Measurements from ENCODE around the gene VSIG2.

Gene VSIG2

DNA sequence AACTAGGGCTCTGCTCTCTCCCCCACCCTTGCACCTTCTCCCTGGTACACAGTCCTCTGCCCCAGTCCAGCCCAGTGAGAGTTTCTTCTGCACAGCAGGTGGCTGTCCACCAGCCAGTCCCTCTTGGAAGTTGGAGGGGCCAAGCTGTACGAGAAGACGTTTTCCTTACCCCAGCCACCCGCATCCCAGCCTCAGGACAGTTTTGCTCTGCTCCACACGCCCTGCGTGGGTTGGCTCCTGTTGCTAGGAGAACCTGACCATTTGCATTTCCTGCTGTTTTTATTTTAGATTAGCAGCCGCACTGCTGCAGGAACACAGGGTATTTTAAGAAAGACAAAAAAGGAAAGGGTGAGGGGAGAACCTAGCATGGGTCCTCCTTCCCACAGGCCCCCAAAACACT lies 29.9 kb downstream of the VSIG2 start:
- Histone ChIP-seq H4K20me1 (ENCODE audit: insufficient read depth) (no peaks in the 10 kb centered on the region), H2AFZ (ENCODE audit: low read depth) (no peak overlapping the region), H3K4me2 (no peak overlapping the region), H3K9ac (no peak overlapping the region), H3K27ac (no peak overlapping the region), H3K79me2 (ENCODE audit: insufficient read depth, low read depth) (no peaks in the 10 kb centered on the region), H3K36me3 (ENCODE audit: insufficient read depth) (no peaks in the 10 kb centered on the region), H3K4me3 (IDR thresholded peaks at IDR 0.05; ENCODE audit: insufficient read depth, low read depth, low read length) (no peak overlapping the region), H3K27me3 (ENCODE audit: insufficient read depth, low read depth) (no peaks in the 10 kb centered on the region), H3K4me1 (ENCODE audit: low read depth, poor library complexity, severe bottlenecking) (no peaks in the 10 kb centered on the region)
- TF ChIP-seq, protein P1, sequence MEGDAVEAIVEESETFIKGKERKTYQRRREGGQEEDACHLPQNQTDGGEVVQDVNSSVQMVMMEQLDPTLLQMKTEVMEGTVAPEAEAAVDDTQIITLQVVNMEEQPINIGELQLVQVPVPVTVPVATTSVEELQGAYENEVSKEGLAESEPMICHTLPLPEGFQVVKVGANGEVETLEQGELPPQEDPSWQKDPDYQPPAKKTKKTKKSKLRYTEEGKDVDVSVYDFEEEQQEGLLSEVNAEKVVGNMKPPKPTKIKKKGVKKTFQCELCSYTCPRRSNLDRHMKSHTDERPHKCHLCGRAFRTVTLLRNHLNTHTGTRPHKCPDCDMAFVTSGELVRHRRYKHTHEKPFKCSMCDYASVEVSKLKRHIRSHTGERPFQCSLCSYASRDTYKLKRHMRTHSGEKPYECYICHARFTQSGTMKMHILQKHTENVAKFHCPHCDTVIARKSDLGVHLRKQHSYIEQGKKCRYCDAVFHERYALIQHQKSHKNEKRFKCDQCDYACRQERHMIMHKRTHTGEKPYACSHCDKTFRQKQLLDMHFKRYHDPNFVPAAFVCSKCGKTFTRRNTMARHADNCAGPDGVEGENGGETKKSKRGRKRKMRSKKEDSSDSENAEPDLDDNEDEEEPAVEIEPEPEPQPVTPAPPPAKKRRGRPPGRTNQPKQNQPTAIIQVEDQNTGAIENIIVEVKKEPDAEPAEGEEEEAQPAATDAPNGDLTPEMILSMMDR (conservative IDR thresholded peaks at IDR 0.05; ENCODE audit: low read depth, low read length): no peak

- Histone ChIP-seq H3K4me2 (no peak overlapping the region), H3K9ac (no peak overlapping the region), H3K27ac (no peak overlapping the region), H3K4me3 (IDR thresholded peaks at IDR 0.05; ENCODE audit: insufficient read depth, low read depth, low read length) (no peak overlapping the region), H2AFZ (ENCODE audit: low read depth) (no peak overlapping the region), H4K20me1 (ENCODE audit: insufficient read depth) (no peaks in the 10 kb centered on the region), H3K79me2 (ENCODE audit: insufficient read depth, low read depth) (no peaks in the 10 kb centered on the region), H3K36me3 (ENCODE audit: insufficient read depth) (no peaks in the 10 kb centered on the region), H3K27me3 (ENCODE audit: insufficient read depth, low read depth) (no peaks in the 10 kb centered on the region), H3K4me1 (ENCODE audit: low read depth, poor library complexity, severe bottlenecking) (no peaks in the 10 kb centered on the region)
- TF ChIP-seq, protein P1 (conservative IDR thresholded peaks at IDR 0.05; ENCODE audit: low read depth, low read length): no peak
Measured at GRCh38 chr11:124719534-124719933, 32.5 kb downstream of the VSIG2 start.

DNA sequence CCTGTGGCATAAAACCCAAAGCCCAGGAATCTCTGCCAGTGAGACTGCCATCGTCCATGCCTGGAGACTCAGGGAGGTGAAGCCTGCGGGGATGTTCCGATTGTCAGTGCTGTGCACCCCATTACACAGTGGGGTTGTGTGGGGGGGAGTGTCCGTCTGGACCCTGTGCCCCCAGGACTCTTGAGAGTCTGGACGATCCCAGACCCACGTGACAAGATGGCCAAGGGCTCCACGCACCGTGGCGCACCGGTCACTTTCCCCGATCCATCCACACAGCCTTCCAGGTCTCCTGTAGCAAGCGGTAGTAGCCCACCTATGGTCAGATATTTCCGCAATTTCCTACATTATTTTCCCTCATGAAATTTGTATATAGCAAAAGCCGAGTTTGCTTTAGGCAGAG lies 33.3 kb downstream of the VSIG2 start:
- Histone ChIP-seq H3K27ac (no peak overlapping the region), H3K36me3 (ENCODE audit: insufficient read depth) (no peaks in the 10 kb centered on the region), H3K27me3 (ENCODE audit: insufficient read depth, low read depth) (no peaks in the 10 kb centered on the region), H3K9ac (no peak overlapping the region), H3K79me2 (ENCODE audit: insufficient read depth, low read depth) (no peaks in the 10 kb centered on the region), H3K4me2 (no peak overlapping the region), H4K20me1 (ENCODE audit: insufficient read depth) (no peaks in the 10 kb centered on the region), H3K4me1 (ENCODE audit: low read depth, poor library complexity, severe bottlenecking) (no peaks in the 10 kb centered on the region), H2AFZ (ENCODE audit: low read depth) (no peak overlapping the region), H3K4me3 (IDR thresholded peaks at IDR 0.05; ENCODE audit: insufficient read depth, low read depth, low read length) (no peak overlapping the region)
- TF ChIP-seq, protein P1 (conservative IDR thresholded peaks at IDR 0.05; ENCODE audit: low read depth, low read length): no peak

DNA sequence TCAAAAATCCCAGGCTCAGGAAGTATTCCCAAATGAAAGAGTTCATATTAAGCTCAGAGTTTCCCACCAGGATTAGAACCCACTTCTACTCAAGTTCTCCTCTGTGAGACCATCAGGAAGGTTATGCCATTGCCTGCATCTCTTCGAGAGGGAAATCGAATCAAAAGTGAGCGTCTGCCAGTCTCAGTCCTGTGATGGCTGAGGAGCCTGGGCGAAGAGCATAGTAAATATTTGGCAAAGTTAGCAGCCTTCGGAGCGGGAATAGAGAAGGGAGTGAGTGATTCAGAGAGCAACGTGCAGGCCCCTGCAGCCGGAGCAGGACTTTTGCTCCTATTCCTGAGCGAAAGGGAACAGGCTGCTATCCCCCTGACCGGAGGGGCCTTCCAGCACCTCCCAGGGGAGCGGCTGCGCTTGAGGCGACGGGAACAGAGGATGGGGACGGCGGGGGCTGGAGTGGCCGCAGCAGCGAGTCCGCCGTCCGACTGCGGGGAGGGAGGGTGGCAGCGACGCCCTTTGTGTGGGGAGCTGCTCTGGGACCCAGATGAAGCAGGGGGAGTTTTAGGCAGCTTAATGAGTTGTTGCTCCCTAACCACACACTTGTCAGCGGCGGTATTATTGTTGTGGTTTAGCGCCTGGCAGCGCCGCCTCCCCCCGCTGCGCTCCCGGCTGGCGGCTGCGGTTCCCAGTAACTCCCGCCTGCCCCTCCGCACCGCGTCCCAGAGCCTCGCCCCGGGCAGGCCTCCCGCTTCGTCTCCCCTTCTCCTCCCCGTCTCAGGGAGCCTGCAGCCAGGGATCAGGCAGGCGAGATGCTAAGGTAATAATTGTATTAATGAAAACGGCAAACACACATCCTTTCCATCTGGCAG lies 34.0 kb downstream of the VSIG2 start:
- Histone ChIP-seq H4K20me1 (ENCODE audit: insufficient read depth) (no peaks in the 10 kb centered on the region), H3K4me2 (no peak overlapping the region), H3K27me3 (ENCODE audit: insufficient read depth, low read depth) (no peaks in the 10 kb centered on the region), H3K4me1 (ENCODE audit: low read depth, poor library complexity, severe bottlenecking) (no peaks in the 10 kb centered on the region), H3K36me3 (ENCODE audit: insufficient read depth) (no peaks in the 10 kb centered on the region), H3K27ac (no peak overlapping the region), H3K79me2 (ENCODE audit: insufficient read depth, low read depth) (no peaks in the 10 kb centered on the region), H2AFZ (ENCODE audit: low read depth) (no peak overlapping the region), H3K9ac (no peak overlapping the region), H3K4me3 (IDR thresholded peaks at IDR 0.05; ENCODE audit: insufficient read depth, low read depth, low read length) (no peak overlapping the region)
- TF ChIP-seq, protein P1 (conservative IDR thresholded peaks at IDR 0.05; ENCODE audit: low read depth, low read length): no peak

Measured in KMS-11 (cell line).